ENCODE measurements around the gene PRSS1. TPM values are rescaled to one million over a fixed set of nuclear protein-coding genes. Genes with fewer than 3 reads are reported as not detected.
"Not testable (repeated sequence)": the region's sequence is repeated elsewhere in the genome, so short reads cannot be mapped to it uniquely, and the experiment has no call there.

The PRSS1 gene
- total RNA-seq, 1 experiment from 2014 or later, result not detected

- no peak overlapping the region for H3K4me3 ChIP-seq (ENCODE audit: low read depth, low read length, poor library complexity, severe bottlenecking)
- H3K4me1 ChIP-seq (ENCODE audit: insufficient read depth, low read length, poor library complexity, severe bottlenecking), result no peaks in the 10 kb centered on the region
- ChIA-PET CTCF (no interaction called here), POLR2A (ENCODE audit: low non-redundant PET) (no interaction called here)
- H3K36me3 ChIP-seq (ENCODE audit: insufficient read depth, low read length, poor library complexity, severe bottlenecking), result no peaks in the 10 kb centered on the region
- no peak overlapping the region for H3K27ac ChIP-seq (ENCODE audit: low read depth, low read length, poor library complexity, severe bottlenecking)
- no peak for DNase-seq (ENCODE audit: low spot score)
- TF ChIP-seq EZH2 (IDR thresholded peaks at IDR 0.05; ENCODE audit: borderline replicate concordance, low read depth, low read length, poor library complexity, severe bottlenecking) (no peak), CTCF (conservative IDR thresholded peaks at IDR 0.05; ENCODE audit: low read depth, low read length) (no peak)
- BruUV-seq (replicated peaks), result no TSS peak
- H3K27me3 ChIP-seq (replicated peaks; ENCODE audit: insufficient read depth, low read depth, low read length, poor library complexity), result peaks cover 4% of the 10 kb centered on the region
- intact Hi-C loops (cut with micrococcal nuclease; ENCODE audit: unreplicated experiment), result no loop called here
- no peaks in the 10 kb centered on the region for H3K9me3 ChIP-seq (ENCODE audit: low read depth, low read length, poor library complexity, severe bottlenecking)
Measured at GRCh38 chr7:142745745-142746144, 3.5 kb upstream of the PRSS1 start.

GRCh38 chr7:142746264-142746663 lies 3.0 kb upstream of the PRSS1 start:
- no TSS peak for BruUV-seq (replicated peaks)
- no peak overlapping the region for H3K27ac ChIP-seq (ENCODE audit: low read depth, low read length, poor library complexity, severe bottlenecking)
- ChIA-PET POLR2A (ENCODE audit: low non-redundant PET) (no interaction called here), CTCF (no interaction called here)
- TF ChIP-seq CTCF (conservative IDR thresholded peaks at IDR 0.05; ENCODE audit: low read depth, low read length) (no peak), EZH2 (IDR thresholded peaks at IDR 0.05; ENCODE audit: borderline replicate concordance, low read depth, low read length, poor library complexity, severe bottlenecking) (no peak)
- H3K27me3 ChIP-seq (replicated peaks; ENCODE audit: insufficient read depth, low read depth, low read length, poor library complexity), result peaks cover 4% of the 10 kb centered on the region
- DNase-seq (ENCODE audit: low spot score), result no peak
- no peaks in the 10 kb centered on the region for H3K9me3 ChIP-seq (ENCODE audit: low read depth, low read length, poor library complexity, severe bottlenecking)
- H3K36me3 ChIP-seq (ENCODE audit: insufficient read depth, low read length, poor library complexity, severe bottlenecking), result no peaks in the 10 kb centered on the region
- H3K4me3 ChIP-seq (ENCODE audit: low read depth, low read length, poor library complexity, severe bottlenecking), result no peak overlapping the region
- H3K4me1 ChIP-seq (ENCODE audit: insufficient read depth, low read length, poor library complexity, severe bottlenecking), result no peaks in the 10 kb centered on the region
- intact Hi-C loops (cut with micrococcal nuclease; ENCODE audit: unreplicated experiment), result no loop called here

- H3K27ac ChIP-seq (ENCODE audit: low read depth, low read length, poor library complexity, severe bottlenecking); DNase-seq (ENCODE audit: low spot score); H3K9me3 ChIP-seq (ENCODE audit: low read depth, low read length, poor library complexity, severe bottlenecking); H3K4me1 ChIP-seq (ENCODE audit: insufficient read depth, low read length, poor library complexity, severe bottlenecking); POLR2A ChIA-PET (ENCODE audit: low non-redundant PET); intact Hi-C loops (cut with micrococcal nuclease; ENCODE audit: unreplicated experiment); BruUV-seq (replicated peaks); H3K4me3 ChIP-seq (ENCODE audit: low read depth, low read length, poor library complexity, severe bottlenecking); CTCF ChIA-PET; H3K27me3 ChIP-seq (replicated peaks; ENCODE audit: insufficient read depth, low read depth, low read length, poor library complexity); H3K36me3 ChIP-seq (ENCODE audit: insufficient read depth, low read length, poor library complexity, severe bottlenecking): not testable (repeated sequence)
Measured at GRCh38 chr7:142748410-142748809, 862 bp upstream of the PRSS1 start.

DNA sequence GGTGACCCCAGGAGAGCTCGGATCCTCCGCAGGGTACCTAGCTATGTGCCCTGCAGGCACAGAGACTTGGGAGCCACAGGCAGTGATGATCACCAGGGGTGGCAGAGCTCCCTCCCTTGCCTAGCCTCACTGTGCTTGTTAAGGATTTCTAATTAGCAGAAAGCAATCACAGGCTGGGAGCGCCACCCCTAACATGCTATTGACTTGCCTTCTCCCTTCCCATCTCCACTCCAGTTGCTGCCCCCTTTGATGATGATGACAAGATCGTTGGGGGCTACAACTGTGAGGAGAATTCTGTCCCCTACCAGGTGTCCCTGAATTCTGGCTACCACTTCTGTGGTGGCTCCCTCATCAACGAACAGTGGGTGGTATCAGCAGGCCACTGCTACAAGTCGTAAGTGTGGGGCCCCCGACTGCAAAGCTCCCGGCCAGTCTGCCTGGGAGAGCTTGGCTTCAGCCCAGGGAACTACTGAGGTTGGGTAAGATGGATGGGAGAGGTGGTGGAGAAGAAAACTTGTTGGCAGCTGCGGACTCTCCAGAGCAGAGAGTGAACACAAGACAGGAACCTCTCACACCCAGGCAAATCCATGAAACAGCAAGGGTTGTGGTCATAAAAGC lies 1.2 kb downstream of the PRSS1 start:
- POLR2A ChIA-PET (ENCODE audit: low non-redundant PET), result no interaction called here
- BruUV-seq (replicated peaks), result no TSS peak

More for the DNA sequence above, 1.2 kb downstream of the PRSS1 start:
- Histone ChIP-seq H3K36me3 (ENCODE audit: insufficient read depth, low read length, poor library complexity, severe bottlenecking) (no peaks in the 10 kb centered on the region), H3K9me3 (ENCODE audit: low read depth, low read length, poor library complexity, severe bottlenecking) (no peaks in the 10 kb centered on the region), H3K27me3 (replicated peaks; ENCODE audit: insufficient read depth, low read depth, low read length, poor library complexity) (peaks cover 7% of the 10 kb centered on the region), H3K4me1 (ENCODE audit: insufficient read depth, low read length, poor library complexity, severe bottlenecking) (no peaks in the 10 kb centered on the region), H3K4me3 (ENCODE audit: low read depth, low read length, poor library complexity, severe bottlenecking) (no peak overlapping the region), H3K27ac (ENCODE audit: low read depth, low read length, poor library complexity, severe bottlenecking) (no peak overlapping the region)
- DNase-seq (ENCODE audit: low spot score), result no peak
- intact Hi-C loops (cut with micrococcal nuclease; ENCODE audit: unreplicated experiment), result no loop called here
- CTCF ChIA-PET, result no interaction called here
- TF ChIP-seq CTCF (conservative IDR thresholded peaks at IDR 0.05; ENCODE audit: low read depth, low read length), result no peak
- TF ChIP-seq EZH2 (IDR thresholded peaks at IDR 0.05; ENCODE audit: borderline replicate concordance, low read depth, low read length, poor library complexity, severe bottlenecking), result no peak

Data from A673 (cell line).